A204.1 (cell line): Measurements from ENCODE around the gene CDC42BPA.
"Not testable (repeated sequence)": the region's sequence is repeated elsewhere in the genome, so short reads cannot be mapped to it uniquely, and the experiment has no call there.

ENCODE experiments used
- FAIRE-seq: peaks from 2 replicates; lab custom pipeline; 2012; peaks lifted over from hg19 to GRCh38; lab: Jason Lieb, UNC

CDC42BPA gene, protein sequence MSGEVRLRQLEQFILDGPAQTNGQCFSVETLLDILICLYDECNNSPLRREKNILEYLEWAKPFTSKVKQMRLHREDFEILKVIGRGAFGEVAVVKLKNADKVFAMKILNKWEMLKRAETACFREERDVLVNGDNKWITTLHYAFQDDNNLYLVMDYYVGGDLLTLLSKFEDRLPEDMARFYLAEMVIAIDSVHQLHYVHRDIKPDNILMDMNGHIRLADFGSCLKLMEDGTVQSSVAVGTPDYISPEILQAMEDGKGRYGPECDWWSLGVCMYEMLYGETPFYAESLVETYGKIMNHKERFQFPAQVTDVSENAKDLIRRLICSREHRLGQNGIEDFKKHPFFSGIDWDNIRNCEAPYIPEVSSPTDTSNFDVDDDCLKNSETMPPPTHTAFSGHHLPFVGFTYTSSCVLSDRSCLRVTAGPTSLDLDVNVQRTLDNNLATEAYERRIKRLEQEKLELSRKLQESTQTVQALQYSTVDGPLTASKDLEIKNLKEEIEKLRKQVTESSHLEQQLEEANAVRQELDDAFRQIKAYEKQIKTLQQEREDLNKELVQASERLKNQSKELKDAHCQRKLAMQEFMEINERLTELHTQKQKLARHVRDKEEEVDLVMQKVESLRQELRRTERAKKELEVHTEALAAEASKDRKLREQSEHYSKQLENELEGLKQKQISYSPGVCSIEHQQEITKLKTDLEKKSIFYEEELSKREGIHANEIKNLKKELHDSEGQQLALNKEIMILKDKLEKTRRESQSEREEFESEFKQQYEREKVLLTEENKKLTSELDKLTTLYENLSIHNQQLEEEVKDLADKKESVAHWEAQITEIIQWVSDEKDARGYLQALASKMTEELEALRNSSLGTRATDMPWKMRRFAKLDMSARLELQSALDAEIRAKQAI (N-terminal part only)

GRCh38 chr1:227318016-227318852 lies at the start of gene CDC42BPA:
Gene CDC42BPA, minus strand, starts transcription at chr1:227318492. Its CDS starts 1,310 bp downstream, at chr1:227317182.
- FAIRE-seq: no peak

DNA sequence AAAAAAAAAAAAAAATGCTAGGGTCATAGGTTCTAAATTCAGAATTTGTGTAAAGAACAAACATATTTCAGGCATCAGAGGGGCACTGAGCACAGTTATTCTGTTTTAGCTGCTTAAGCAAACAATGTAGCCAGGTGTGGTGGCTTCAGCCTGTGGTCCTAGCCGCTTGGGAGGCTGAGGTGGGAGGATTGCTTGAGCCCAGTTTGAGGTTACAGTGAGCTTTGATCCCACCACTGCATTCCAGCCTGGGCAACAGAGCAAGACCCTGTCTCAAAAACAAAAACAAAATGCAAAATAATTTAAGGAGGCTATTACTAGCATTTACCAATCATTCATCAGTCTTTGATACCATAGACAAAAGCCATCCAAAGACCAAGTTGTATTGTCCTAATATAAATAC lies 49.7 kb upstream of the CDC42BPA start:
- FAIRE-seq: no peak

DNA sequence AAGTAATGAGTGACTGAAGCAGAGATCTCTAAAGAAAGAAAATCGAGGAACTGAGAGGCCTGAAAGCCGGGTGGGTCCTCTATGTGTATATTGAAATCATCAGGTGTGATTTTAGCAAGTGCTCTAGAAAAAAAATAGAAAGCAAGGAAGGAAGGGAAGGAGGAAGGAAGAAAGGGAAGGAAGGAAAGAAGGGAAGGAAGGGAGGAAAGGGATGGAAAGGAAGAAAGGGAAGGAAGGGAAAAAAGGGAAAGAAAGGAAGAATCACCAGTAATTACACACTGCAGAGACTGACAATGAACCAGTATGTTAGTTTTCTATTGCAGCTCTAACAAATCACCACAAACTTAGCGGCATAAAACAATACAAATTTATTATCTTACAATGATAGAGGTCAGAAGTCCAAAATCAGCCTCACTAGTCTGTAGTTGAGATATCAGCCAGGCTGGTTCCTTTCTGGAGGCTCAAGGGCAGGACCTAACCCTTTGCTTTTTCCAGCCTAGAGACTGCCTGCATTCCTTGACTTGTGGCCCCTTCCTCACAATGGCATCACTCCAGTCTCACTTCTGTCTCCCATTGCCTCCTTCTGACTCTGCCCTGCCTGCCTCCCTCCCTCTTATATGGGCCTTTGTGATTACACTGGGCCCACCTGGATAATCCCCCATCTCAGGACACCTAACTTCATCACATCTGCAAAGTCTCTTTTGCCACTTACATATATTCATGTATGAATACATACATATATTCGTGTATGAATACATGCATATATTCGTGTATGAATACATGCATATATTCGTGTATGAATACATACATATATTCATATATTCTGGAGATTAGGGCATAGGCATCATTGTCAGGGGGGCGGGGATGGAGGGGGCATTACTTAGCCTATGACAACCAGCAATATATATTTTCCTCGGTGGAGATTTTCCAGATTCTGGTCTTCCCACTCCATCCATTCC lies 47.5 kb upstream of the CDC42BPA start:
- no peak for FAIRE-seq

- FAIRE-seq: no peak
Measured at GRCh38 chr1:227364657-227365056, 46.4 kb upstream of the CDC42BPA start.

DNA sequence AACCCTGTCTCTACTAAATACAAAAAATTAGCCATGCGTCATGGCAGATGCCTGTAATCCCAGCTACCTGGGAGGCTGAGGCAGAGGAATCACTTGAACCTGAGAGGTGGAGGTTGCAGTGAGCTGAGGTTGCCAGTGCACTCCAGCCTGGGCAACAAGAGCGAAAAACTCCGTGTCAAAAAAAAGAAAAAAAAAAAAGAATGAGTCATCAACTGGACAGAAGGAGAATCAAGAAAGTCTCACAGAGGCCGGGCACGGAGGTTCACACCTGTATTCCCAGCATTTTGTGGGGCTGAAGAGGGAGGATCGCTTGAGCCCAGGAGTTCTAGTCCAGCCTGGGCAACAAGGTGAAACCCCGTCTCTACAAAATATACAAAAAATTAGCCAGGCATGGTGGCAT lies 45.5 kb upstream of the CDC42BPA start:
- FAIRE-seq: no peak

GRCh38 chr1:227362039-227362438 lies 43.7 kb upstream of the CDC42BPA start:
- FAIRE-seq: no peak

GRCh38 chr1:227357927-227358302 lies 39.6 kb upstream of the CDC42BPA start:
- no peak for FAIRE-seq

GRCh38 chr1:227357171-227357926 lies 39.1 kb upstream of the CDC42BPA start:
- FAIRE-seq: no peak

- no peak for FAIRE-seq
Measured at GRCh38 chr1:227356620-227357146, 38.4 kb upstream of the CDC42BPA start.

GRCh38 chr1:227355542-227356245 lies 37.4 kb upstream of the CDC42BPA start:
- FAIRE-seq: no peak

- FAIRE-seq: no peak
Measured at GRCh38 chr1:227353186-227353585, 34.9 kb upstream of the CDC42BPA start.

DNA sequence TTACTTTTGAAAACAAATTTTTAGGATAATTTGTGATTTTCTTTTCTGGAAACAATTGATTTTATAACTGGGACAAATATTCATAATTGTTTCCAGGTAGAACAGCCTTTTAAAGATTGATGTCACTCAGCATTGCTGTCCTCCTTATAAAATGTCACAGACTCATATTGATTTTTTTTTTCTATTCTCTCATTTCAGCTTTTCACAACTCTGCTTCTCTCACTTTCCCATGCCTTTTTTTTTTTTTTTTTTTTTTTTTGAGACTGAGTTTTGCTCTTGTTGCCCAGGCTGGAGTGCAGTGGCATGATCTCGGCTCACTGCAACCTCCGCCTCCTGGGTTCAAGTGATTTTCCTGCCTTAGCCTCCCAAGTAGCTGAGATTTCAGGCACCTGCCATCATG lies 33.9 kb upstream of the CDC42BPA start:
- not testable (repeated sequence) for FAIRE-seq

DNA sequence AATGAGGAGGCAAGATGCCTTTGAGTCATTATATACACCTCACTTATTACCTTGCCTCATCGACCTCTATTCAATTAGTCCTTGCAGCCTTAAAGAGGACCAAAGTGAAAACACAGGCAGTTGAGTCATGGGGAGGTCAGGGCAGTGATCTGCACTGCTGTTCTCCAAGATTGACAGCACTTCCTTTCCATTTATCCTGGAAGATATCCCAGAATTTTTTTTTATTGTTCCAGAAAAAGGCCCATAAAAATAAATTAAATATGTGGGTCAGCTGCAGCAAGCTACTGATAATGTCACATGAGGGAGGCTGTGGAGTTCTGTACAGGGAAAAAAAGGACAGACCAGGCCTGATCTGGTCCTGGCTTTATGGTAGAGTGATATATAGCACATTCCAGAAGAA lies 33.2 kb upstream of the CDC42BPA start:
- FAIRE-seq: no peak

DNA sequence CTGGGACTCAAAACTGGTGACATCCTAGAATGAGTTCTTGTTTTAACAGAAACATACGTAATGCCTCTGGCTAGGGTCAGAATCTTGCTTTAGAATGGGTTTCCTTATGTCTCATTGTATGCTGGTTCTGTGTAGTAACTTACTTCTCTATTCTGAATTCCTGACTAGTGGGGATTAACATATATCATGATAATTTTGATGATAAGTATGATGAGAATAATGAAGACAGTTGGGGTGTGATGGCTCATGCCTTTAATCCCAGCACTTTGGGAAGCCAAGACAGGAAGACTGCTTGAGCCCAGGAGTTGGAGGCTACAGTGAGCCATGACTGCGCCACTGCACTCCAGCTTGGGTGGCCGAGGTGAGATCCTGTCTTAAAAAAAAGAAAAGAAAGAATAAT lies 31.7 kb upstream of the CDC42BPA start:
- FAIRE-seq: no peak

- FAIRE-seq: no peak
Measured at GRCh38 chr1:227343727-227344551, 25.6 kb upstream of the CDC42BPA start.

GRCh38 chr1:227343206-227343605 lies 24.9 kb upstream of the CDC42BPA start:
- no peak for FAIRE-seq

GRCh38 chr1:227342075-227342829 lies 24.0 kb upstream of the CDC42BPA start:
- FAIRE-seq: no peak

DNA sequence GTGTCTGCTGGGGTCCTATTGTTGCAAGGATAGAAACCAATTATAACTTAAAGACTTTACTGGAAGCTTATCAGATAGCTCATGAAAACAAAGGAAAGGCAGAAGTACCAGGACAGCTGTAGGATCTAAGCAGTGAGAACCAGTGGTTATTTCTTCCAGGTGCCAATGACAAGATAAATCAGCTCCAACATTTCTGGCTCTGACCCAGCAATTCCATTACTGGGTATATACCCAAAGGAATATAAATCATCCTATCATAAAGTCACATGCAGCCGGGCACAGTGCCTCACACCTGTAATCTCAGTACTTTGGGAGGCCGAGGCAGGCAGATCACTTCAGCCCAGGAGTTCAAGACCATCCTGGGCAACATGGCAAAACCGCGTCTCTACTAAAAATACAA lies 17.8 kb upstream of the CDC42BPA start:
- not testable (repeated sequence) for FAIRE-seq
